ENCODE measurements around the gene MTR. TPM values are rescaled to one million over a fixed set of nuclear protein-coding genes. Genes with fewer than 3 reads are reported as not detected.
A peak's percentile ranks its signal among the peaks of the same experiment; 100 is the strongest.

MTR gene
- total and polyA plus RNA-seq, 9 of the 15 experiments (the other 6 are each of a cell fraction or from before 2014, with no cell fraction given) = 3.4 to 44.3 (median 20.3) TPM

DNA sequence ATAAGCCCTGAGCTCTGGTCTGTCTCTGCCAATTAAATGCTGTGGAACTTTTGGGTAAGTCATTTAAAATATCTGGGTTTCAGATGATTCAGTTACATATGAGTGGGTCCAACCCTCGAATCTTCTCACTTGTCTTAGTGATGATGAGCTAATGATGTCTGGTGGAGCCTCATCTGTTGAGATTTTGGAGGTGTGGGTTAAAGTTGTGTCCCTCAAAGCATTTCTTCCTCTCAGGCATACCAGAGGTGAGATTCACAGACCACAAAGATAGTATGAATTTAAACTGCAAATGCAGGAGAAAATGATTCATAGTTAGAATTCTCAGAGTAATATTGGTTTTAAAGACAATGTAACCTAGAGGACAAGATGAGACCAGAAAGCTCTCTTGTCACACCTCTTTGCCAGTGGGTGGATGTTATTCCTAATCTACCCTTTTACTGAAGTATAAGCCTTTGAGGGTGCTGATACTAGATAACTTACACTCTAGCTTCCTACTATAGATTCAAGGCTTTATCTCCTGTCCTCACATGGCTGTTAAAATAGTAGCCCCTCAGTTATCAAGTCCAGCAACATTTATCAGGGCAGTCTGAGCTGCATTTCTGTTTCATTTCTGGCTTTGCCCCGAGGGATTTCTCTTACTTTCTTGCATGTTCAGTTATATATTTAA, 118.4 kb downstream of the MTR start (continued):
- TF ChIP-seq, protein P1, sequence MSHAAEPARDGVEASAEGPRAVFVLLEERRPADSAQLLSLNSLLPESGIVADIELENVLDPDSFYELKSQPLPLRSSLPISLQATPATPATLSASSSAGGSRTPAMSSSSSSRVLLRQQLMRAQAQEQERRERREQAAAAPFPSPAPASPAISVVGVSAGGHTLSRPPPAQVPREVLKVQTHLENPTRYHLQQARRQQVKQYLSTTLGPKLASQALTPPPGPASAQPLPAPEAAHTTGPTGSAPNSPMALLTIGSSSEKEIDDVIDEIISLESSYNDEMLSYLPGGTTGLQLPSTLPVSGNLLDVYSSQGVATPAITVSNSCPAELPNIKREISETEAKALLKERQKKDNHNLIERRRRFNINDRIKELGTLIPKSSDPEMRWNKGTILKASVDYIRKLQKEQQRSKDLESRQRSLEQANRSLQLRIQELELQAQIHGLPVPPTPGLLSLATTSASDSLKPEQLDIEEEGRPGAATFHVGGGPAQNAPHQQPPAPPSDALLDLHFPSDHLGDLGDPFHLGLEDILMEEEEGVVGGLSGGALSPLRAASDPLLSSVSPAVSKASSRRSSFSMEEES (CRISPR knock-in tag; IDR thresholded peaks at IDR 0.05) = 0 out of 2 replicates have a peak, but pooled peaks have one; percentile 6
- TF ChIP-seq SMARCA5 (IDR thresholded peaks at IDR 0.05) = no peak
- peak in 1 of 2 experiments; percentile 96; a peak in 2 of 4 replicates for TF ChIP-seq TBL1XR1 (IDR thresholded peaks at IDR 0.05; ENCODE audit: low read length in 2 of 2)
- TF ChIP-seq, protein P2, sequence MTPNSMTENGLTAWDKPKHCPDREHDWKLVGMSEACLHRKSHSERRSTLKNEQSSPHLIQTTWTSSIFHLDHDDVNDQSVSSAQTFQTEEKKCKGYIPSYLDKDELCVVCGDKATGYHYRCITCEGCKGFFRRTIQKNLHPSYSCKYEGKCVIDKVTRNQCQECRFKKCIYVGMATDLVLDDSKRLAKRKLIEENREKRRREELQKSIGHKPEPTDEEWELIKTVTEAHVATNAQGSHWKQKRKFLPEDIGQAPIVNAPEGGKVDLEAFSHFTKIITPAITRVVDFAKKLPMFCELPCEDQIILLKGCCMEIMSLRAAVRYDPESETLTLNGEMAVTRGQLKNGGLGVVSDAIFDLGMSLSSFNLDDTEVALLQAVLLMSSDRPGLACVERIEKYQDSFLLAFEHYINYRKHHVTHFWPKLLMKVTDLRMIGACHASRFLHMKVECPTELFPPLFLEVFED (CRISPR knock-in tag; conservative IDR thresholded peaks at IDR 0.05) = peak; percentile 78; the same call in 1 of the 2 replicates
- TF ChIP-seq, protein P3, sequence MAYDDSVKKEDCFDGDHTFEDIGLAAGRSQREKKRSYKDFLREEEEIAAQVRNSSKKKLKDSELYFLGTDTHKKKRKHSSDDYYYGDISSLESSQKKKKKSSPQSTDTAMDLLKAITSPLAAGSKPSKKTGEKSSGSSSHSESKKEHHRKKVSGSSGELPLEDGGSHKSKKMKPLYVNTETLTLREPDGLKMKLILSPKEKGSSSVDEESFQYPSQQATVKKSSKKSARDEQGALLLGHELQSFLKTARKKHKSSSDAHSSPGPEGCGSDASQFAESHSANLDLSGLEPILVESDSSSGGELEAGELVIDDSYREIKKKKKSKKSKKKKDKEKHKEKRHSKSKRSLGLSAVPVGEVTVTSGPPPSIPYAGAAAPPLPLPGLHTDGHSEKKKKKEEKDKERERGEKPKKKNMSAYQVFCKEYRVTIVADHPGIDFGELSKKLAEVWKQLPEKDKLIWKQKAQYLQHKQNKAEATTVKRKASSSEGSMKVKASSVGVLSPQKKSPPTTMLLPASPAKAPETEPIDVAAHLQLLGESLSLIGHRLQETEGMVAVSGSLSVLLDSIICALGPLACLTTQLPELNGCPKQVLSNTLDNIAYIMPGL (CRISPR knock-in tag; IDR thresholded peaks at IDR 0.05) = no peak
- TF ChIP-seq EZH2 (IDR thresholded peaks at IDR 0.05; ENCODE audit: borderline replicate concordance, low read depth, low read length) = no peak; the same call in 1 of the 2 replicates
- TF ChIP-seq, protein P4, sequence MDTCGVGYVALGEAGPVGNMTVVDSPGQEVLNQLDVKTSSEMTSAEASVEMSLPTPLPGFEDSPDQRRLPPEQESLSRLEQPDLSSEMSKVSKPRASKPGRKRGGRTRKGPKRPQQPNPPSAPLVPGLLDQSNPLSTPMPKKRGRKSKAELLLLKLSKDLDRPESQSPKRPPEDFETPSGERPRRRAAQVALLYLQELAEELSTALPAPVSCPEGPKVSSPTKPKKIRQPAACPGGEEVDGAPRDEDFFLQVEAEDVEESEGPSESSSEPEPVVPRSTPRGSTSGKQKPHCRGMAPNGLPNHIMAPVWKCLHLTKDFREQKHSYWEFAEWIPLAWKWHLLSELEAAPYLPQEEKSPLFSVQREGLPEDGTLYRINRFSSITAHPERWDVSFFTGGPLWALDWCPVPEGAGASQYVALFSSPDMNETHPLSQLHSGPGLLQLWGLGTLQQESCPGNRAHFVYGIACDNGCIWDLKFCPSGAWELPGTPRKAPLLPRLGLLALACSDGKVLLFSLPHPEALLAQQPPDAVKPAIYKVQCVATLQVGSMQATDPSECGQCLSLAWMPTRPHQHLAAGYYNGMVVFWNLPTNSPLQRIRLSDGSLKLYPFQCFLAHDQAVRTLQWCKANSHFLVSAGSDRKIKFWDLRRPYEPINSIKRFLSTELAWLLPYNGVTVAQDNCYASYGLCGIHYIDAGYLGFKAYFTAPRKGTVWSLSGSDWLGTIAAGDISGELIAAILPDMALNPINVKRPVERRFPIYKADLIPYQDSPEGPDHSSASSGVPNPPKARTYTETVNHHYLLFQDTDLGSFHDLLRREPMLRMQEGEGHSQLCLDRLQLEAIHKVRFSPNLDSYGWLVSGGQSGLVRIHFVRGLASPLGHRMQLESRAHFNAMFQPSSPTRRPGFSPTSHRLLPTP (IDR thresholded peaks at IDR 0.05; ENCODE audit: borderline replicate concordance, extremely low read depth, insufficient read length) = no peak
- TF ChIP-seq ZNF717 (CRISPR knock-in tag; IDR thresholded peaks at IDR 0.05) = no peak
- TF ChIP-seq JUN (IDR thresholded peaks at IDR 0.05; ENCODE audit: borderline replicate concordance, low read depth, low read length) = peak; percentile 26; the same call in 1 of the 2 replicates
- no peak for TF ChIP-seq JUN (CRISPR knock-in tag; IDR thresholded peaks at IDR 0.05; ENCODE audit: borderline replicate concordance)
- TF ChIP-seq PTBP1 (IDR thresholded peaks at IDR 0.05; ENCODE audit: low read depth, low read length) = no peak
- no peak for TF ChIP-seq SIN3B (IDR thresholded peaks at IDR 0.05; ENCODE audit: low read depth)
- TF ChIP-seq NONO (IDR thresholded peaks at IDR 0.05; ENCODE audit: low read depth in 2 of 2, low read length in 1 of 2) = peak in 1 of 2 experiments; percentile 81; a peak in 2 of 4 replicates
- no peak for TF ChIP-seq ZNF696 (CRISPR knock-in tag; conservative IDR thresholded peaks at IDR 0.05)
- TF ChIP-seq, protein P5, sequence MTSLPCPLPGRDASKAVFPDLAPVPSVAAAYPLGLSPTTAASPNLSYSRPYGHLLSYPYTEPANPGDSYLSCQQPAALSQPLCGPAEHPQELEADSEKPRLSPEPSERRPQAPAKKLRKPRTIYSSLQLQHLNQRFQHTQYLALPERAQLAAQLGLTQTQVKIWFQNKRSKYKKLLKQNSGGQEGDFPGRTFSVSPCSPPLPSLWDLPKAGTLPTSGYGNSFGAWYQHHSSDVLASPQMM (CRISPR knock-in tag; IDR thresholded peaks at IDR 0.05) = no peak
- 0 out of 2 replicates have a peak, but pooled peaks have one; percentile 5 for TF ChIP-seq ZNF24 (IDR thresholded peaks at IDR 0.05)
- peak; percentile 97 for TF ChIP-seq HMGN3 (IDR thresholded peaks at IDR 0.05; ENCODE audit: borderline replicate concordance, extremely low read depth, insufficient read length, low read depth, low read length)

All from K562 (cell line).